NB4 (cell line): ENCODE results near the gene RASSF3.

Source experiments
- POLR2A ChIP-seq: IDR thresholded peaks from 2 replicates; pipeline ENCODE4 v1.6.1; 2011; ENCODE audit warnings: mild to moderate bottlenecking; ENCODE audit not compliant: insufficient read length; ENCODE audit errors: extremely low read depth
- TF ChIP-seq, protein P1 (sequence below): IDR thresholded peaks from one replicate; pipeline ENCODE4 v1.5.1; 2012; ENCODE audit warnings: low read depth, low read length

DNA sequence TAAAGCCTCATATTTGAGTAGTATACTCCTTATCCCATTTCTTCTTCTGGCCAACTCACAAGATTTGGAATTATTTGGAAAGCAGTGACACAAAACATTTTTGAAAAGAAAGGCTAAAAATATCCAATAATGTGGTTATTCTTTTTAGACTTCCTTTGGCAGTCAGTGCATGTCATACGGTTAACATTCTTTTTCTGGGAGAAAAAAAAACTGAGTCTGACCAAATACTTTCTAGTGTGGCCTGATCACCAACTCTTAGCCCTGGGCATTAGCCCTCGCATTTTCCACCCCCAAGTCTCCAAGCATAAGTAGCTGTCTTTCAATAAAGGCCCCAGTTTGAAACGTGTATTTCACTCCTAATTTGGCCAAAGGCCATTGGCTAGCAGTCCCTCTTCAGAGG, 5.9 kb downstream of the RASSF3 start:
- TF ChIP-seq POLR2A = no peak
- TF ChIP-seq, protein P1, sequence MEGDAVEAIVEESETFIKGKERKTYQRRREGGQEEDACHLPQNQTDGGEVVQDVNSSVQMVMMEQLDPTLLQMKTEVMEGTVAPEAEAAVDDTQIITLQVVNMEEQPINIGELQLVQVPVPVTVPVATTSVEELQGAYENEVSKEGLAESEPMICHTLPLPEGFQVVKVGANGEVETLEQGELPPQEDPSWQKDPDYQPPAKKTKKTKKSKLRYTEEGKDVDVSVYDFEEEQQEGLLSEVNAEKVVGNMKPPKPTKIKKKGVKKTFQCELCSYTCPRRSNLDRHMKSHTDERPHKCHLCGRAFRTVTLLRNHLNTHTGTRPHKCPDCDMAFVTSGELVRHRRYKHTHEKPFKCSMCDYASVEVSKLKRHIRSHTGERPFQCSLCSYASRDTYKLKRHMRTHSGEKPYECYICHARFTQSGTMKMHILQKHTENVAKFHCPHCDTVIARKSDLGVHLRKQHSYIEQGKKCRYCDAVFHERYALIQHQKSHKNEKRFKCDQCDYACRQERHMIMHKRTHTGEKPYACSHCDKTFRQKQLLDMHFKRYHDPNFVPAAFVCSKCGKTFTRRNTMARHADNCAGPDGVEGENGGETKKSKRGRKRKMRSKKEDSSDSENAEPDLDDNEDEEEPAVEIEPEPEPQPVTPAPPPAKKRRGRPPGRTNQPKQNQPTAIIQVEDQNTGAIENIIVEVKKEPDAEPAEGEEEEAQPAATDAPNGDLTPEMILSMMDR = no peak
